DOHH2 (cell line): ENCODE measurements around the gene RAB8B.

Experiments used
- CTCF ChIP-seq: fragments of 200-600 bp; sonication (generic); IDR thresholded peaks from one replicate; pipeline ENCODE4 v1.5.1; 2014; ENCODE audit warnings: antibody characterized with exemption, mild to moderate bottlenecking, low read depth, low read length; ENCODE audit not compliant: poor library complexity, severe bottlenecking
- EZH2phosphoT487 ChIP-seq: fragments of 200-600 bp; sonication (generic); IDR thresholded peaks from 2 replicates; pipeline ENCODE4 v1.6.1; 2017; ENCODE audit warnings: borderline replicate concordance, mild to moderate bottlenecking, antibody characterized with exemption, low read length, moderate library complexity, mixed read lengths

GRCh38 chr15:63186065-63186464 lies 3.3 kb upstream of the RAB8B start:
- TF ChIP-seq CTCF, result no peak
- TF ChIP-seq EZH2phosphoT487, result no peak
